Measurements from ENCODE around the gene PRX. TPM values are rescaled to one million over a fixed set of nuclear protein-coding genes. Genes with fewer than 3 reads are reported as not detected.

Gene PRX
- total and polyA plus RNA-seq, 7 donors: 1.4 to 3.3 (median 2.1) TPM

GRCh38 chr19:40344422-40344821, 68.8 kb downstream of the PRX start:
- no peak overlapping the region for H3K4me3 ChIP-seq
- H3K36me3 ChIP-seq (ENCODE audit: insufficient read depth in 1 of 2, low read depth in 1 of 2): peaks cover 0 to 13% of the 10 kb centered on the region in 2 donors
- WGBS, 3 donors: 46 to 65% (median 58%) methylated on average over 7 of the region's 7 CpGs
- ATAC-seq (no peak), DNase-seq (no peak)
- peak overlapping the region; percentile 65 for H3K27ac ChIP-seq
- TF ChIP-seq CTCF (IDR thresholded peaks at IDR 0.05): no peak
- H3K27me3 ChIP-seq (ENCODE audit: insufficient read depth in 3 of 3, low read length in 2 of 3): no peaks in the 10 kb centered on the region
- no peaks in the 10 kb centered on the region for H3K9me3 ChIP-seq
- H3K4me1 ChIP-seq: peaks cover 36% of the 10 kb centered on the region
- intact Hi-C loops (cut with DNase I): loop anchor here in 1 of 2 donors (5.0 kb wide), 1 partner anchor 68 kb away; the partner anchor contains the start of gene PRX

Other genes with a start within 250 kb of the PRX start
- gene MAP3K10, start 222.0 kb downstream of the PRX start, total RNA-seq: 10 to 100 TPM; 18.6 to 22.2 (median 19.5) TPM
- 10 to 100 TPM; 10.7 to 35.1 (median 16.0) TPM for gene MAP3K10, start 222.0 kb downstream of the PRX start, polyA plus RNA-seq
- not detected for gene TTC9B, start 195.0 kb downstream of the PRX start, total RNA-seq
- gene TTC9B, start 195.0 kb downstream of the PRX start, polyA plus RNA-seq: under 1 TPM in 1 of 3 donors, not detected in 2; 0.06 TPM
- gene CCNP, start 186.7 kb downstream of the PRX start, total RNA-seq: not detected
- gene CCNP, start 186.7 kb downstream of the PRX start, polyA plus RNA-seq: under 1 TPM in 1 of 3 donors, not detected in 2; 0.04 TPM
- 100 to 1,000 TPM; 135 to 194 (median 173) TPM for gene AKT2, start 128.0 kb downstream of the PRX start, total RNA-seq
- gene AKT2, start 128.0 kb downstream of the PRX start, polyA plus RNA-seq: 100 to 1,000 TPM in 1 of 3 donors, 10 to 100 TPM in 2; 81.8 to 139 (median 98.0) TPM
- 100 to 1,000 TPM; 220 to 299 (median 285) TPM for gene C19orf47, start 65.0 kb downstream of the PRX start, total RNA-seq
- 100 to 1,000 TPM; 368 to 436 (median 429) TPM for gene C19orf47, start 65.0 kb downstream of the PRX start, polyA plus RNA-seq
- gene PLD3, start 64.7 kb downstream of the PRX start, total RNA-seq: 100 to 1,000 TPM in 1 of 4 donors, 10 to 100 TPM in 3; 77.8 to 116 (median 85.0) TPM
- gene PLD3, start 64.7 kb downstream of the PRX start, polyA plus RNA-seq: 10 to 100 TPM; 60.2 to 87.3 (median 64.9) TPM
- gene HIPK4, start 23.2 kb downstream of the PRX start, total RNA-seq: under 1 TPM in 2 of 4 donors, not detected in 2; 0.08 to 0.11 TPM
- gene HIPK4, start 23.2 kb downstream of the PRX start, polyA plus RNA-seq: under 1 TPM in 1 of 3 donors, not detected in 2; 0.03 TPM
- 10 to 100 TPM; 10.5 to 24.0 (median 20.2) TPM for gene SERTAD1, start 12.6 kb upstream of the PRX start, total RNA-seq
- 10 to 100 TPM; 10.7 to 88.7 (median 17.3) TPM for gene SERTAD1, start 12.6 kb upstream of the PRX start, polyA plus RNA-seq
- gene SERTAD3, start 31.0 kb upstream of the PRX start, total RNA-seq: 10 to 100 TPM; 16.0 to 29.0 (median 26.0) TPM
- gene SERTAD3, start 31.0 kb upstream of the PRX start, polyA plus RNA-seq: 10 to 100 TPM; 12.7 to 30.0 (median 13.8) TPM
- gene BLVRB, start 52.4 kb upstream of the PRX start, total RNA-seq: 100 to 1,000 TPM in 2 of 4 donors, 10 to 100 TPM in 2; 74.1 to 189 (median 114) TPM
- 100 to 1,000 TPM; 167 to 204 (median 172) TPM for gene BLVRB, start 52.4 kb upstream of the PRX start, polyA plus RNA-seq
- gene SPTBN4, start 53.6 kb upstream of the PRX start, total RNA-seq: 1 to 10 TPM; 1.8 to 4.7 (median 2.8) TPM
- gene SPTBN4, start 53.6 kb upstream of the PRX start, polyA plus RNA-seq: 1 to 10 TPM in 2 of 3 donors, under 1 TPM in 1; 0.66 to 2.9 (median 2.8) TPM
- 10 to 100 TPM; 12.4 to 17.4 (median 16.1) TPM for gene SHKBP1, start 163.5 kb upstream of the PRX start, total RNA-seq
- 10 to 100 TPM; 14.0 to 21.7 (median 20.3) TPM for gene SHKBP1, start 163.5 kb upstream of the PRX start, polyA plus RNA-seq
- 10 to 100 TPM; 24.1 to 55.8 (median 44.0) TPM for gene LTBP4, start 188.0 kb upstream of the PRX start, total RNA-seq
- 10 to 100 TPM; 16.0 to 23.8 (median 20.6) TPM for gene LTBP4, start 188.0 kb upstream of the PRX start, polyA plus RNA-seq